ENCODE results near the gene ERICH6B. TPM values are rescaled to one million over a fixed set of nuclear protein-coding genes. Genes with fewer than 3 reads are reported as not detected.
A peak's percentile ranks its signal among the peaks of the same experiment; 100 is the strongest.
"Not testable (repeated sequence)": the region's sequence is repeated elsewhere in the genome, so short reads cannot be mapped to it uniquely, and the experiment has no call there.

Gene ERICH6B
- total RNA-seq: not detected

- Mint-ChIP-seq H3K4me3 (no peak within 1 kb of the TSS), H3K27me3 (ENCODE audit: low read depth) (peaks cover 62% of the 10 kb centered on the region), H3K9me3 (no peaks in the 10 kb centered on the region), H3K4me1 (ENCODE audit: low read depth) (no peaks in the 10 kb centered on the region), H3K36me3 (ENCODE audit: insufficient read depth) (no peaks in the 10 kb centered on the region)
- ATAC-seq: peak in 1 of 2 donors; percentile 30
- DNase-seq: no peak
Measured at GRCh38 chr13:45615501-45616101, at the start of gene ERICH6B. Gene ERICH6B (minus strand): TSS chr13:45615739. CDS start chr13:45597005, 18,734 bp downstream.

GRCh38 chr13:45662903-45663302, 47.4 kb upstream of the ERICH6B start:
- not testable (repeated sequence) for H3K9me3 Mint-ChIP-seq, ATAC-seq

DNA sequence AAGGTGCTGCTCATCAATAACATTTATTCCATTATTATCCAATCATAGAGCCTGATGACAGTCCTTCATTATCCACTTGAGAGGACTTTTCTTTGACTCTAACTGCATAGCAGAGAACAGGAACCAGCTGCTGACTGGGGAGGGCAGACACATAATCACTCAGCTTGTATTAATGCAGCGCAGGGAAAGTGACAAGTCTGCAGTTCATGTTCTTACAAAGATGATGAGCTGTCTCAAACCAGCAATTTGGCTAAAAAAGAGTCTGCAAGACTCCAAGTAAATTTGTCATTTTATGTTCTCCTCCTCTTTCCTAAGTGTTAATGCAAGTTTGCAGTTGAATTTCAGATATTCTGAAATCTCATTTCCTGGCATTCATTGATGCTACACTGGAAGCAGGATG, 46.6 kb upstream of the ERICH6B start:
- no peaks in the 10 kb centered on the region for H3K27me3 Mint-ChIP-seq (ENCODE audit: low read depth)
- H3K36me3 Mint-ChIP-seq (ENCODE audit: insufficient read depth): no peaks in the 10 kb centered on the region
- H3K9me3 Mint-ChIP-seq: peaks cover 6% of the 10 kb centered on the region
- ATAC-seq: no peak
- no peak for DNase-seq
- H3K4me3 Mint-ChIP-seq: no peak overlapping the region
- H3K4me1 Mint-ChIP-seq (ENCODE audit: low read depth): no peaks in the 10 kb centered on the region

More at GRCh38 chr13:45662903-45663302, 47.4 kb upstream of the ERICH6B start:
- not testable (repeated sequence) for H3K36me3 Mint-ChIP-seq (ENCODE audit: insufficient read depth); H3K27me3 Mint-ChIP-seq (ENCODE audit: low read depth); DNase-seq; H3K4me1 Mint-ChIP-seq (ENCODE audit: low read depth); H3K4me3 Mint-ChIP-seq

GRCh38 chr13:45660458-45660857, 44.9 kb upstream of the ERICH6B start:
- H3K4me1 Mint-ChIP-seq (ENCODE audit: low read depth); ATAC-seq; H3K36me3 Mint-ChIP-seq (ENCODE audit: insufficient read depth); H3K4me3 Mint-ChIP-seq; H3K9me3 Mint-ChIP-seq; DNase-seq; H3K27me3 Mint-ChIP-seq (ENCODE audit: low read depth): not testable (repeated sequence)

DNA sequence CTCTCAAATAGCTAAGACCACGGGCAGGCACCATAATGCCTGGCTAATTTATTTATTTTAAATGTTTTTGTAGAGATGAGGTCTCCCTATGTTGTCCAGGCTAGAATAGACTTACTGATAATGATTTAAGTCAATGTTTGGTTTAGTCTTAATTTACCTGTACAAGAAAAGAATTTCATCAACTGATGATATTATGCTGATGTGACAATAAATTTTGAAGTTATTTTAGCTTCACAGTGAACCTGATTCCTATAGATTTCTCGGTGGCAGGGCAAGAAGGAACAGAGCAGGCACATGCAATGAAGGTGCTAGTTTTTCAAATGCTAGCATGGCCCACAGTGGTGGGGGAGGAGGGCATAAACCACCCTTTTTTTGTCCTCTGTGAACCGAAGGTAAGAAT, 44.0 kb upstream of the ERICH6B start:
- ATAC-seq: no peak
- DNase-seq: no peak
- H3K9me3 Mint-ChIP-seq: peaks cover 6% of the 10 kb centered on the region
- no peak overlapping the region for H3K4me3 Mint-ChIP-seq
- no peaks in the 10 kb centered on the region for H3K27me3 Mint-ChIP-seq (ENCODE audit: low read depth)
- H3K36me3 Mint-ChIP-seq (ENCODE audit: insufficient read depth): no peaks in the 10 kb centered on the region
- H3K4me1 Mint-ChIP-seq (ENCODE audit: low read depth): no peaks in the 10 kb centered on the region

DNA sequence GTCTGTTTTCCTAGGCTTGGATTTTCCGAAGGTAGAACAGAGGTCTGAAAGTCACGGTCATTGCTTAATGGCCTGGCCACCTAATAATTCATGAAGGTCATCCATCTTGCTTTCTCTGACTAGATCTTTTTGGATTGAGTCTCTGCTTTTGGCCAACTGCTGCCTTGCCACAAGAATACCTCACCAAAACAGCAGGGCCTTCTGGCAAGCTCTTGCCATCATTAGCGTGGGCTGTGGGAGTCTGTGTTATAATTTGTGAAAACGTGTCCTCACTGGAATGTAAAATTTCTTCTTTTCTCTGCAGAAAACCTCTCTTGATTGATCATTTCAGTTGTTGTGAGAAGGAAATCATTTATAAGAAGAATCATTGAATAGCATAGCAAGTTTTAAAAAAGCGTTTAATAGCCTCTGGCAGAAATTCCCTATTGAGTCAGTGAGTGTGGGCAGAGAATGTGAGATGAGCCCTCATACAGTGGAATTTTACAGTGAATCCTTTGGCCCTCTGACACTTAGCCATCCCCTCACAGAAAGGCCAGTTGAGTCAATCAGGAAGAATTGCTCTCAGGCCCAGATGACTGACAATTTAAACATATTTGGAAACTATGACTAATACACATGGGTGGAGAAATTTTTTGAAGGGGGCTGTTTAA, 43.2 kb upstream of the ERICH6B start:
- no peaks in the 10 kb centered on the region for H3K36me3 Mint-ChIP-seq (ENCODE audit: insufficient read depth)
- ATAC-seq: no peak
- peaks cover 6% of the 10 kb centered on the region for H3K9me3 Mint-ChIP-seq
- DNase-seq: no peak
- no peak overlapping the region for H3K4me3 Mint-ChIP-seq
- H3K27me3 Mint-ChIP-seq (ENCODE audit: low read depth): no peaks in the 10 kb centered on the region
- no peaks in the 10 kb centered on the region for H3K4me1 Mint-ChIP-seq (ENCODE audit: low read depth)

DNA sequence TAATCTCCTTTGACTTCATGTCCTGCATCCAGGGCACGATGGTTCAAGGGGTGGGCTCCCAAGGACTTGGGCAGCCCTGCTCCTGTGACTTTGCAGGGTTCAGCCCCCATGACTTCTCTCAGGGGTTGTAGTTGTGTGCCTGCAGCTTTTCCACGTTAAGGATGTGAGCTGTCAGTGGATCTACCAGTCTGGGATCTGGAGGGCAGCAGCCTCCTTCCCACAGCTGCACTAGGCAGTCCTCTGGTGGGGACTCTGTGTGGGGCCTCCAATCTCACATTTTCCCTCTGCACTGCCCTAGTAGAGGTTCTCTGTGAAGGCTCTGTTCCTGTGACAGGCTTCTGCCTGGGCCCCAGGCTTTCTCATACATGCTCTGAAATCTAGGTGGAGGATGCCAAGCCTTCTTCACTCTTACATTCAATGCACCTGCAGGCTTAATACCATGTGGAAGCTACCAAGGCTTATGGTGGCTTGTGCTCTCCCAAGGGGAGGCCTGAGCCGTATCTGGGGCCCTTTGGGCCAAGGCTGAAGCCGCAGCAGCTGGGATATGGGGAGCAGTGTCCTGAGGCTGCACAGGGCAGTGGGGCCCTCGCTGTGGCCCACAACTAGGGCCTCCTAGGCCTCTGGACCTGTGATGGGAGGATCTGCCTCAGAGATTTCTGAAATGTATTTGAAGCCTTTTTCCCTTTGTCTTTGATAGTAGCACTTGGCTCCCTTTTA, 39.3 kb upstream of the ERICH6B start:
- no peaks in the 10 kb centered on the region for H3K9me3 Mint-ChIP-seq
- DNase-seq: no peak

GRCh38 chr13:45645263-45645662, 29.7 kb upstream of the ERICH6B start:
- peaks cover 13% of the 10 kb centered on the region for H3K27me3 Mint-ChIP-seq (ENCODE audit: low read depth)
- DNase-seq; H3K4me3 Mint-ChIP-seq; H3K36me3 Mint-ChIP-seq (ENCODE audit: insufficient read depth); H3K9me3 Mint-ChIP-seq; H3K4me1 Mint-ChIP-seq (ENCODE audit: low read depth); ATAC-seq: not testable (repeated sequence)

More for the DNA sequence above, 39.3 kb upstream of the ERICH6B start:
- H3K4me1 Mint-ChIP-seq (ENCODE audit: low read depth): no peaks in the 10 kb centered on the region
- H3K27me3 Mint-ChIP-seq (ENCODE audit: low read depth): no peaks in the 10 kb centered on the region
- ATAC-seq: no peak
- H3K4me3 Mint-ChIP-seq: no peak overlapping the region
- H3K36me3 Mint-ChIP-seq (ENCODE audit: insufficient read depth): no peaks in the 10 kb centered on the region

DNA sequence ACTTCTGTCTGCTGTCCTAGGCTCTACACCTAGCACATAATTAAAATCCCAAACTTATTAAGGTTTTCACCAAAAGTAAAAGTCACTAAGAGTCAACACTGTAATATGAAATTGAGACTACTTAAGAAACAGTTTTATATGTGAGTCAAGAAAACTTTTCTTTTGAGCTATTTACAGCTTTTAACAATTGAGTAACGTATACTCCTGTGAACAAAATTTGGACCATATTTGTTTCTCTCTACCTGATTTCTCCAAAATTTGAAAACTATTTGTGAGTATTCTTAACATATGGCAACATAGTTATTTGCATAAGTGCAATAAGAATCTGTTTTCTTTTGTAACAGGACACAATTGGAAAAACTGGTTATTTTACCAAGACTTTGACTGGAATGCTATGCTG, 26.6 kb upstream of the ERICH6B start:
- H3K36me3 Mint-ChIP-seq (ENCODE audit: insufficient read depth); H3K4me3 Mint-ChIP-seq; H3K4me1 Mint-ChIP-seq (ENCODE audit: low read depth); ATAC-seq; DNase-seq; H3K9me3 Mint-ChIP-seq: not testable (repeated sequence)
- H3K27me3 Mint-ChIP-seq (ENCODE audit: low read depth): peaks cover 19% of the 10 kb centered on the region

DNA sequence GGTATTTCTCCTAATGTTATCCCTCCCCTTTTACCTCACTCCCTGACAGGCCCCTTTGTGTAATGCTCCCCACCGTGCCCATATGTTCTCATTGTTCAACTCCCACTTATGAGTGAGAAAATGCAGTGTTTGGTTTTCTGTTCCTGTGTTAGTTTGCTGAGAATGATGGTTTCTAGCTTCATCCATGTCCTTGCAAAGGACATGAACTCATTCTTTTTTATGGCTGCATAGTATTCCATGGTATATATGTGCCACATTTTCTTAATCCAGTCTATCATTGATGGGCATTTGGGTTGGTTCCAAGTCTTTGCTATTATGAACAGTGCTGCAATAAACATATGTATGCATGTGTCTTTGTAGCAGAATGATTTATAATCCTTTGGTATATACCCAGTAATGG, 19.8 kb upstream of the ERICH6B start:
- not testable (repeated sequence) for DNase-seq; H3K9me3 Mint-ChIP-seq; ATAC-seq; H3K27me3 Mint-ChIP-seq (ENCODE audit: low read depth); H3K36me3 Mint-ChIP-seq (ENCODE audit: insufficient read depth); H3K4me1 Mint-ChIP-seq (ENCODE audit: low read depth); H3K4me3 Mint-ChIP-seq

- H3K9me3 Mint-ChIP-seq: no peaks in the 10 kb centered on the region
- no peak for DNase-seq
- no peak overlapping the region for H3K4me3 Mint-ChIP-seq
- H3K36me3 Mint-ChIP-seq (ENCODE audit: insufficient read depth): no peaks in the 10 kb centered on the region
- ATAC-seq: no peak
- H3K4me1 Mint-ChIP-seq (ENCODE audit: low read depth): no peaks in the 10 kb centered on the region
- H3K27me3 Mint-ChIP-seq (ENCODE audit: low read depth): peaks cover 3% of the 10 kb centered on the region
Measured at GRCh38 chr13:45630791-45631190, 15.3 kb upstream of the ERICH6B start.

DNA sequence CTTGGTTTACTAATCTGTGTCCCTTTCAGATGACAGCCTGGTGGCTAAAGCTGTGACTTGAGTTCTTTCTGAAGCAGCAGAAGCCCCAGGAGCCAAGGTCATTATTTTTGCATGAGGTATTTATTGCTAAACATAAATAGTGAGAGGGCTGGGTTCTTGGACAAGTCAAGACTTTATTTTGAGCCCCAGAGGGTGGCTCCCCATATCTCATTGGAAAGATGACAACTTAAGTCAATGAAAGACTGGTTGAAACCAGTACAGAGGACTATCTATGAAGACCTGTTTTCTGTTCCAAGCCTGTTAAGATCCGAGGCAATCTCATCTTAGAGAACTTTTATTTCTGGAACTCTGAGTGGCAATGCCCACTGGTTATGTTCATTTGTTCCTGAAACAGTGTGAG, 14.4 kb upstream of the ERICH6B start:
- Mint-ChIP-seq H3K4me1 (ENCODE audit: low read depth) (no peaks in the 10 kb centered on the region), H3K4me3 (no peak overlapping the region), H3K9me3 (no peaks in the 10 kb centered on the region)

GRCh38 chr13:45628094-45628493, 12.6 kb upstream of the ERICH6B start:
- Mint-ChIP-seq H3K9me3 (no peaks in the 10 kb centered on the region), H3K4me3 (no peak overlapping the region), H3K27me3 (ENCODE audit: low read depth) (peaks cover 19% of the 10 kb centered on the region), H3K4me1 (ENCODE audit: low read depth) (no peaks in the 10 kb centered on the region), H3K36me3 (ENCODE audit: insufficient read depth) (no peaks in the 10 kb centered on the region)
- ATAC-seq: no peak
- no peak for DNase-seq

More for the DNA sequence above, 14.4 kb upstream of the ERICH6B start:
- H3K36me3 Mint-ChIP-seq (ENCODE audit: insufficient read depth): no peaks in the 10 kb centered on the region
- no peak for ATAC-seq
- peaks cover 11% of the 10 kb centered on the region for H3K27me3 Mint-ChIP-seq (ENCODE audit: low read depth)
- no peak for DNase-seq

- Mint-ChIP-seq H3K4me1 (ENCODE audit: low read depth) (no peaks in the 10 kb centered on the region), H3K4me3 (no peak overlapping the region), H3K36me3 (ENCODE audit: insufficient read depth) (no peaks in the 10 kb centered on the region), H3K9me3 (no peaks in the 10 kb centered on the region), H3K27me3 (ENCODE audit: low read depth) (peaks cover 22% of the 10 kb centered on the region)
- ATAC-seq: no peak
- no peak for DNase-seq
Measured at GRCh38 chr13:45627656-45628055, 12.1 kb upstream of the ERICH6B start.
